ENCODE measurements around the gene TMEM150A.
"Not testable (repeated sequence)": the region's sequence is repeated elsewhere in the genome, so short reads cannot be mapped to it uniquely, and the experiment has no call there.

Gene TMEM150A

GRCh38 chr2:85602476-85603234 is at the start of gene TMEM150A:
TMEM150A (minus strand) TSS chr2:85602698; CDS start chr2:85601948, 750 bp downstream.
- peak; percentile 90 for DNase-seq (ENCODE audit: low spot score)

GRCh38 chr2:85652056-85652455 is 49.6 kb upstream of the TMEM150A start:
- DNase-seq (ENCODE audit: low spot score), result no peak

GRCh38 chr2:85651097-85651496 is 48.6 kb upstream of the TMEM150A start:
- DNase-seq (ENCODE audit: low spot score), result no peak

GRCh38 chr2:85650456-85650855 is 48.0 kb upstream of the TMEM150A start:
- DNase-seq (ENCODE audit: low spot score), result no peak

- no peak for DNase-seq (ENCODE audit: low spot score)
Observed at GRCh38 chr2:85649201-85650190, 47.0 kb upstream of the TMEM150A start.

- DNase-seq (ENCODE audit: low spot score), result peak; percentile 31
Observed at GRCh38 chr2:85648619-85649018, 46.1 kb upstream of the TMEM150A start.

GRCh38 chr2:85647823-85648526 is 45.5 kb upstream of the TMEM150A start:
- DNase-seq (ENCODE audit: low spot score), result no peak

- DNase-seq (ENCODE audit: low spot score), result no peak
Observed at GRCh38 chr2:85646166-85646565, 43.7 kb upstream of the TMEM150A start.

GRCh38 chr2:85644909-85645308 is 42.4 kb upstream of the TMEM150A start:
- no peak for DNase-seq (ENCODE audit: low spot score)

GRCh38 chr2:85642725-85643124 is 40.2 kb upstream of the TMEM150A start:
- no peak for DNase-seq (ENCODE audit: low spot score)

GRCh38 chr2:85635636-85636035 is 33.1 kb upstream of the TMEM150A start:
- DNase-seq (ENCODE audit: low spot score), result no peak

- DNase-seq (ENCODE audit: low spot score), result no peak
Observed at GRCh38 chr2:85635011-85635410, 32.5 kb upstream of the TMEM150A start.

- DNase-seq (ENCODE audit: low spot score), result no peak
Observed at GRCh38 chr2:85631316-85631715, 28.8 kb upstream of the TMEM150A start.

- no peak for DNase-seq (ENCODE audit: low spot score)
Observed at GRCh38 chr2:85628658-85629057, 26.2 kb upstream of the TMEM150A start.

GRCh38 chr2:85623991-85624390 is 21.5 kb upstream of the TMEM150A start:
- no peak for DNase-seq (ENCODE audit: low spot score)

- DNase-seq (ENCODE audit: low spot score), result no peak
Observed at GRCh38 chr2:85621338-85621737, 18.8 kb upstream of the TMEM150A start.

GRCh38 chr2:85619617-85620016 is 17.1 kb upstream of the TMEM150A start:
- no peak for DNase-seq (ENCODE audit: low spot score)

- DNase-seq (ENCODE audit: low spot score), result not testable (repeated sequence)
Observed at GRCh38 chr2:85617723-85618122, 15.2 kb upstream of the TMEM150A start.

- DNase-seq (ENCODE audit: low spot score), result no peak
Observed at GRCh38 chr2:85615413-85615728, 12.9 kb upstream of the TMEM150A start.

GRCh38 chr2:85614757-85615156 is 12.3 kb upstream of the TMEM150A start:
- DNase-seq (ENCODE audit: low spot score), result not testable (repeated sequence)

- no peak for DNase-seq (ENCODE audit: low spot score)
Observed at GRCh38 chr2:85613717-85614515, 11.4 kb upstream of the TMEM150A start.
